ENCODE results near the gene FBXO17. TPM values are rescaled to one million over a fixed set of nuclear protein-coding genes. Genes with fewer than 3 reads are reported as not detected.
A peak's percentile ranks its signal among the peaks of the same experiment; 100 is the strongest.

The FBXO17 gene
- total RNA-seq, 1 donor from 2014 or later, result 16.0 TPM

DNA sequence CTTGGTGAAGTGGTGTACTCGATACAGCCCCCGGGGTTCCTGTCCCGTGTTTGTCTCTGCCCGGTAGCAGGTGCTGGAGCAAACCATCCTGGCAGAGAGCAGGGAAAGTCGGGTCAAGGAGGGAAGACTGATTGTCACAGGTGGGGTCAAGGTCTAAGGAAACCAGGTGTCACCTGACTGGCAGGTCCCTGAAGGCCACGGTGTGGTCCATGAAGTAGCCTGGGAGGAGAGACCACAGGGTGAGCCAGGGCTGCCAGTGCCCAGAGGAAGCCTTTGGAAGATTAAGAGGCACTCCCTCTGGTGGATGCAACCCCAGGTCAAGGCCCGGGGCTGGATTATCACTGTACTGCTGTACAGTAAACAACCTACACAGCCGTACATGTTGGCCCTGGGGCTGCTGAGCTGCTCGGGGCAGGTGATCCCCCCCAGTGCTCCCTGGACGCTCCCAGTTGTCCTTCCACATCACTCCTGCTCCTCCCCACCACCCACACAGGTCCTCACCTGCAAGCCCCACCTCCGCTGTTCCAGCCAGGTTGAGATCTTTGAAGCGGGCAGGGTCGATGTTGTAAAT is 57.5 kb downstream of the FBXO17 start:
- Mint-ChIP-seq H3K4me3 (ENCODE audit: unreplicated experiment) (no peak overlapping the region), H3K27me3 (ENCODE audit: unreplicated experiment) (peaks cover 10% of the 10 kb centered on the region), H3K4me1 (ENCODE audit: unreplicated experiment) (peaks cover 15% of the 10 kb centered on the region), H3K36me3 (ENCODE audit: low read depth, unreplicated experiment) (peaks cover 4% of the 10 kb centered on the region), H3K27ac (ENCODE audit: unreplicated experiment) (no peak overlapping the region), H3K9me3 (ENCODE audit: unreplicated experiment) (no peaks in the 10 kb centered on the region)
- peak; percentile 38 for DNase-seq (ENCODE audit: low spot score)
- TF ChIP-seq, protein P1, sequence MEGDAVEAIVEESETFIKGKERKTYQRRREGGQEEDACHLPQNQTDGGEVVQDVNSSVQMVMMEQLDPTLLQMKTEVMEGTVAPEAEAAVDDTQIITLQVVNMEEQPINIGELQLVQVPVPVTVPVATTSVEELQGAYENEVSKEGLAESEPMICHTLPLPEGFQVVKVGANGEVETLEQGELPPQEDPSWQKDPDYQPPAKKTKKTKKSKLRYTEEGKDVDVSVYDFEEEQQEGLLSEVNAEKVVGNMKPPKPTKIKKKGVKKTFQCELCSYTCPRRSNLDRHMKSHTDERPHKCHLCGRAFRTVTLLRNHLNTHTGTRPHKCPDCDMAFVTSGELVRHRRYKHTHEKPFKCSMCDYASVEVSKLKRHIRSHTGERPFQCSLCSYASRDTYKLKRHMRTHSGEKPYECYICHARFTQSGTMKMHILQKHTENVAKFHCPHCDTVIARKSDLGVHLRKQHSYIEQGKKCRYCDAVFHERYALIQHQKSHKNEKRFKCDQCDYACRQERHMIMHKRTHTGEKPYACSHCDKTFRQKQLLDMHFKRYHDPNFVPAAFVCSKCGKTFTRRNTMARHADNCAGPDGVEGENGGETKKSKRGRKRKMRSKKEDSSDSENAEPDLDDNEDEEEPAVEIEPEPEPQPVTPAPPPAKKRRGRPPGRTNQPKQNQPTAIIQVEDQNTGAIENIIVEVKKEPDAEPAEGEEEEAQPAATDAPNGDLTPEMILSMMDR (IDR thresholded peaks at IDR 0.05; ENCODE audit: unreplicated experiment), result no peak

DNA sequence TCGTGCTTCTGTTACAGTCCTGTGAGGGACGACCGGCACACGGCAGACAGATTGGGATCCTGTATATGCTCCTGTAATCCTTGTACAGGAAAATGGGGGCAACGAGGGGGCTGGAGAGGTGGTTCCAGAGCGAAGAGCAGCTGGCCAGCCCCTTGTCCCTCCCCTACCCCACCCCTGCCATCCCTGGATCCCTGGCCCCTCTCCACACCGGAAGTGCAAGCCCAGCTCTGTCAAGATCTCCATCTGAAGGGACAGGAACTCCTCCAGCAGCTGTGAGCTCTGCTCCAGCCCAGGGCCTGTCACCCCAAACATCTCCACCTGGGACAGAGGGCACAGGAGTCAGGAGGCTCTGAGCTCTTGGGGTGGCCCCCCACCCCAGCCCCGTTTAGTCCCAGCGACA is 58.0 kb downstream of the FBXO17 start:
- H3K9me3 Mint-ChIP-seq (ENCODE audit: unreplicated experiment), result no peaks in the 10 kb centered on the region
- peaks cover 10% of the 10 kb centered on the region for H3K27me3 Mint-ChIP-seq (ENCODE audit: unreplicated experiment)
- TF ChIP-seq, protein P1 (IDR thresholded peaks at IDR 0.05; ENCODE audit: unreplicated experiment), result no peak
- H3K27ac Mint-ChIP-seq (ENCODE audit: unreplicated experiment), result no peak overlapping the region
- peaks cover 15% of the 10 kb centered on the region for H3K4me1 Mint-ChIP-seq (ENCODE audit: unreplicated experiment)
- no peak overlapping the region for H3K4me3 Mint-ChIP-seq (ENCODE audit: unreplicated experiment)
- DNase-seq (ENCODE audit: low spot score), result no peak
- peaks cover 4% of the 10 kb centered on the region for H3K36me3 Mint-ChIP-seq (ENCODE audit: low read depth, unreplicated experiment)

DNA sequence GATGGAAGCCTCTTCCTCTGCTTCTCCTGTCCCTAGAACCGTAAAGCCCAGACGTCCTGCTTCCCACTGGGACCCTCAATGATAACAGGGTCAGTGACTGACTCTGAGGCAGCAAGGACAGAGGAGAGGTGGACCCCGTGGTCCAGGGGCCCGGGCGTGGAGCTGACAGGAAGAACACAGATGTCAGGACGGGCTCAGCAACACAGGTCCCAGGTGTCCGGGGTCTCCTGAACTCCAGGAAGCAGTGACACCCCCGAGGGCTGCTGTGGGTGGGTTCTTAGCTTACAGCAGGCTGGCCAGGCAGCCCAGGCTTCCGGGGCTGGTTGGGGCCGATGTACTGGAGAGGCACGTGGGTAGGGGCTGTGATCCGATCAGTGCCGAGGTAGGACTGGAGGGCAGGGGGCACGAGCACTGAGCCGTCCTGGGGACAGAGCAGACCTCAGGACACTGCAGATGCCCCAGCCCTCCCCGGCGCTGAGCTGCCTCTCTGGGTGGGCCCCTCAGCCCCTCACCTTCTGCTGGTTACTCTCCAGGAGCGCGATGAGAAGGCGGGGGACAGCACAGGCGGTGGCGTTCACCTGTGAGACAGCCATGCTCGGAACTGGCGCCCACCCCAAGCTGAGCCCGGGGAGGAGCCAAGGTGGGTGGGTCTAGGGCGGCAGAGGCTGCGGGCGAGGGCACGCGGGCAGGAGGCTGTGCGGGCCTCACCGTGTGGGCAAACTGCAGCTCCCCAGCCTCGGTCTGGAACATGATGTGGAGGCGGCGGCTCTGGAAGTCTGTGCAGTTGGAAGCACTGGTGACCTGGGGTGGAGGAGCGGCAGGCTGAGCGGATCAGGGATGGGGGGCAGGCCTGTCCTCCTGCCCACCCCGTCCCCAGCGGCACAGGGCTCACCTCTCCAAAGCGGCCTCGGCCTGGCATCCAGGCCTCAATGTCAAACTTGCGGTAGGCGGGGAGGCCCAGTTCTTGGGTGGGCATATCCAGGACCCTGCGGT is 59.9 kb downstream of the FBXO17 start:
- Mint-ChIP-seq H3K27ac (ENCODE audit: unreplicated experiment) (peak overlapping the region; percentile 42), H3K4me3 (ENCODE audit: unreplicated experiment) (peak overlapping the region; percentile 24), H3K36me3 (ENCODE audit: low read depth, unreplicated experiment) (peaks cover 3% of the 10 kb centered on the region), H3K27me3 (ENCODE audit: unreplicated experiment) (peaks cover 12% of the 10 kb centered on the region), H3K4me1 (ENCODE audit: unreplicated experiment) (peaks cover 11% of the 10 kb centered on the region), H3K9me3 (ENCODE audit: unreplicated experiment) (no peaks in the 10 kb centered on the region)
- no peak for DNase-seq (ENCODE audit: low spot score)
- TF ChIP-seq, protein P1 (IDR thresholded peaks at IDR 0.05; ENCODE audit: unreplicated experiment), result no peak

DNA sequence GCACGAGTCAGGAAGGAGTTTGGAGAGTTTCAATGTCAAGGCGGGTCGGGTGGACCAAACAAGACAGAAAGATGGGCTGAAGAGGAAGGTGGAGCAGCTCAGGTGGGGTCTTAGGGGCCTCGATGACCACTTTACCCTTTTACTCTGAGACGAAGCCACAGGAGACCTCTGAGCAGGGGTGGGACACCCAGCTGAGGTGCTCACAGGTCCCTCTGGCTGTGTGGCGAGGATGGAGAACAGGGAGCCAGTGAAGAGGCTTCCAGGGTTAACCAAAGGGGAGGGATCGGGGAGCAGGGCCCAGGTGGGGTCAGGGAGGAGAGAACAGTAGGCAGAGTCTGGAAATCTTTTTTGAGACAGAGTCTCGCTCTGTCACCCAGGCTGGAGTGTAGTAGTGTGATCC is 61.6 kb downstream of the FBXO17 start:
- Mint-ChIP-seq H3K27me3 (ENCODE audit: unreplicated experiment) (peaks cover 12% of the 10 kb centered on the region), H3K27ac (ENCODE audit: unreplicated experiment) (no peak overlapping the region), H3K9me3 (ENCODE audit: unreplicated experiment) (no peaks in the 10 kb centered on the region), H3K36me3 (ENCODE audit: low read depth, unreplicated experiment) (peaks cover 4% of the 10 kb centered on the region), H3K4me3 (ENCODE audit: unreplicated experiment) (peak overlapping the region; percentile 20), H3K4me1 (ENCODE audit: unreplicated experiment) (peaks cover 6% of the 10 kb centered on the region)
- DNase-seq (ENCODE audit: low spot score), result no peak
- TF ChIP-seq, protein P1 (IDR thresholded peaks at IDR 0.05; ENCODE audit: unreplicated experiment), result no peak

Data from endothelial cell (in vitro differentiated cells).